ENCODE data around the gene PSMD4.

PSMD4 gene

DNA sequence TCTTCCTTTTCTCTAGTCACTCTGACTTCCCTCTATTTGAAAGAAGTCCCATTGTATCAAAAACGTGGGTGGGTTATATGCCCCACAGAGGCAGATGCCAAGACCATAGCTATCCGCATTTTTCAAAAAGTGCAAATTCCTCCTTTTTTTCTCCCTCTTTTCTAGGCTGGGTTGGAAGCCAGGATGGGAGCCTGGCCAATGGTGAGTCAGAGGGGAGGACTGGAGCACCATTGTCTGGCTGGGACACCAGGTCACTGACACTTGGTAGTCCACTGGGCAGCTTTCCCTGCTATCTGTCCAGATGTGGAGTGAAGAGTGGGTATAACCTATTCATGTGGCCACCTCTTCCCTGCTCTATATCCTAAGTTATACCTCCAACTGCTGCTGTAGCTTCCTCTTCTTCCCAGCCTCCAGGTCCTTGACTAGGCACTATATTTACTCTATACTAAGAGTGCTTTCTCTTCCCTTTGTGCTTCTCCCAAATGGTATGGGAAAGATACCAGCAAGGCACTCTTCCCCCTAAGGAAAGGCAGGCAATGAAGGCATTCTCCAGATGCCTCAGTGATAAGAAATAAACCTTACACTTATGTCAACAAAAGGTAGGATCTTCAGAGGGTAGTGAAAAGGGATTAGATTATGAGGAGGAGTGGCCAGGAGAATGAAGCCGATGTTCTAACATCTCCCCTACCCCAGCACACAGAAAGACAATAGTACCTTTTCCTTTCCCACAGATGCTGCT is 59.8 kb downstream of the PSMD4 start:
- no peak overlapping the region for H3K9ac ChIP-seq (ENCODE audit: low read depth, low read length)
- no peaks in the 10 kb centered on the region for H3K27me3 ChIP-seq (ENCODE audit: control insufficient read depth, insufficient read depth, low read length)
- peaks cover 7% of the 10 kb centered on the region for H3K36me3 ChIP-seq (ENCODE audit: control insufficient read depth, insufficient read depth, low read length)
- no peak overlapping the region for H3K4me3 ChIP-seq (ENCODE audit: low read depth, low read length)
- H3K4me1 ChIP-seq (ENCODE audit: control insufficient read depth, insufficient read depth, low read length): peaks cover 6% of the 10 kb centered on the region
- H3K9me3 ChIP-seq (ENCODE audit: control insufficient read depth, insufficient read depth, low read length): no peaks in the 10 kb centered on the region

DNA sequence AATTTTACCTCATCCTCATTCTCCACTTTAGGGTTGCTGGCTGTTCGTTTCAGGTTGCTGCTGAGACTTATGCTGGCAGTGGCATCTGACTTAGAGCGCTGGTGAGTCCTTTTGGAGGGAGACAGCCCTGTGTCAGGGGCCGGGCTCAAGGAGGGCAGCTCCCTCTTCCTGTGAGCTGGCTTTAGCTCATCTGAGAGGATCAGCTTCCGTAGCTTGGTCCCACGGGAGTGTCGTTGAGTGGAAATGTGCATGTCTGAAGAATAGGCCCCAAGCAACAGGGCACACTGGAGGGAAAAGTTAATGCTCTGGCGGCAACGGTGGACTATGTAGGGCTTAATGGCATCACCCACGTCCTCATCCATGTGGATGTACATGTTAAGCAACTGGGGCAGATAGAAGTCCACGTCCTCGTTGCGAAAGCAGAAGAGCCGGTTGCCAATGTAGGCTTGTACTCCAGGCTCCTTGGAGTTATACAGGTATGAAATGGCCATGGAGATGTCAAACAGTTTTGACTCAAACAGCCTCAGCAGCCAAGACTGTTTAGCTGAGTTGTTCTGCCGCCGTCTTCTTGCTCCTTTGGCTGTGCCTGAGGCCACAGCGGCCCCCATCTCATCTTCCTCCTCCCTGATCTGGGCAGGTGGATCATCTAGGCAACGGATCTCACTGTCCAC is 61.2 kb downstream of the PSMD4 start:
- H3K9ac ChIP-seq (ENCODE audit: low read depth, low read length): no peak overlapping the region
- no peak overlapping the region for H3K4me3 ChIP-seq (ENCODE audit: low read depth, low read length)

More for the DNA sequence above, 61.2 kb downstream of the PSMD4 start:
- Histone ChIP-seq H3K9me3 (ENCODE audit: control insufficient read depth, insufficient read depth, low read length) (no peaks in the 10 kb centered on the region), H3K36me3 (ENCODE audit: control insufficient read depth, insufficient read depth, low read length) (peaks cover 7% of the 10 kb centered on the region), H3K4me1 (ENCODE audit: control insufficient read depth, insufficient read depth, low read length) (no peaks in the 10 kb centered on the region), H3K27me3 (ENCODE audit: control insufficient read depth, insufficient read depth, low read length) (no peaks in the 10 kb centered on the region)
